ENCODE measurements around the gene BRD3OS. TPM values are rescaled to one million over a fixed set of nuclear protein-coding genes. Genes with fewer than 3 reads are reported as not detected.

BRD3OS gene
- total and polyA plus RNA-seq, 10 of the 15 experiments (the other 5 are each of a cell fraction or from before 2014, with no cell fraction given) = 2.1 to 13.7 (median 10.7) TPM

GRCh38 chr9:134043531-134043988 lies 18.3 kb downstream of the BRD3OS start (continued):
- TF ChIP-seq ZBTB11 (CRISPR knock-in tag; IDR thresholded peaks at IDR 0.05) (no peak), ZBED1 (IDR thresholded peaks at IDR 0.05; ENCODE audit: borderline replicate concordance) (no peak), IRF3 (IDR thresholded peaks at IDR 0.05) (no peak), HDAC2 (IDR thresholded peaks at IDR 0.05) (no peak), NFXL1 (IDR thresholded peaks at IDR 0.05; ENCODE audit: borderline replicate concordance) (no peak), FOXM1 (IDR thresholded peaks at IDR 0.05; ENCODE audit: low read depth, low read length) (no peak), POU2F2 (IDR thresholded peaks at IDR 0.05; ENCODE audit: borderline replicate concordance, low read depth, low read length) (no peak), PAX8 (IDR thresholded peaks at IDR 0.05) (no peak)

GRCh38 chr9:134044944-134045343 lies 19.7 kb downstream of the BRD3OS start:
- H2AFZ ChIP-seq (ENCODE audit: control insufficient read depth, low read depth, low read length) = no peak overlapping the region
- RAD21 ChIA-PET (ENCODE audit: unreplicated experiment) = no interaction called here
- no TSS peak for BruUV-seq (replicated peaks)
- 82% methylated on average over 12 of the region's 12 CpGs for WGBS (ENCODE audit: insufficient coverage, insufficient replicate concordance, low lambda C conversion rate, missing lambda C conversion rate)
- FAIRE-seq (no peak), DNase-seq (ENCODE audit: low read depth, low spot score) (no peak), ATAC-seq (no peak)
- H4K20me1 ChIP-seq (ENCODE audit: control insufficient read depth, insufficient read depth) = no peaks in the 10 kb centered on the region
- H3K9me3 ChIP-seq (replicated peaks; ENCODE audit: control insufficient read depth, insufficient read depth, low read length) = no peaks in the 10 kb centered on the region
- H3K36me3 ChIP-seq (ENCODE audit: control insufficient read depth in 2 of 2, insufficient read depth in 2 of 2, low read length in 1 of 2) = peaks cover 0 to 23% of the 10 kb centered on the region in 2 experiments; a peak in 3 of 4 replicates
- no peaks in the 10 kb centered on the region for H3K4me1 ChIP-seq (ENCODE audit: control insufficient read depth, insufficient read depth, low read length)
- SMC1A ChIA-PET (ENCODE audit: uncharacterized antibody, unreplicated experiment) = no interaction called here
- no peak overlapping the region for H3K9ac ChIP-seq (ENCODE audit: control insufficient read depth, insufficient read depth, low read length)
- in situ Hi-C loops (cut with MboI) (no loop called here), intact Hi-C loops (cut with micrococcal nuclease; ENCODE audit: unreplicated experiment) (no loop called here)
- POLR2A ChIA-PET = no interaction called here
- H3K4me2 ChIP-seq (ENCODE audit: control insufficient read depth, insufficient read depth) = no peak overlapping the region
- H3K4me3 ChIP-seq = no peak overlapping the region
- TF ChIP-seq POLR2A (IDR thresholded peaks at IDR 0.05; ENCODE audit: low read depth, low read length) (peak; percentile 51; the same call in 1 of the 2 replicates), SKIL (IDR thresholded peaks at IDR 0.05; ENCODE audit: low read depth, poor library complexity, severe bottlenecking) (no peak)
- no peak overlapping the region for H3K27ac ChIP-seq (ENCODE audit: control insufficient read depth, insufficient read depth)
- H3K79me2 ChIP-seq (ENCODE audit: control insufficient read depth, insufficient read depth, low read length) = no peaks in the 10 kb centered on the region
- CTCF ChIA-PET = no interaction called here
- no peaks in the 10 kb centered on the region for H3K27me3 ChIP-seq (replicated peaks in 1 of 2; ENCODE audit: control insufficient read depth in 2 of 2, insufficient read depth in 2 of 2, low read length in 1 of 2)

All from GM12878 (cell line).